NCI-H146 treated with DMSO at 0.1 percent for 48 hours (cell line): ENCODE measurements around the gene IQSEC2.

Experiments used
- DNase-seq: peaks from one replicate; lab custom pipeline; 2025; ENCODE audit not compliant: unreplicated experiment; lab: John Stamatoyannopoulos, UW

IQSEC2 gene

DNA sequence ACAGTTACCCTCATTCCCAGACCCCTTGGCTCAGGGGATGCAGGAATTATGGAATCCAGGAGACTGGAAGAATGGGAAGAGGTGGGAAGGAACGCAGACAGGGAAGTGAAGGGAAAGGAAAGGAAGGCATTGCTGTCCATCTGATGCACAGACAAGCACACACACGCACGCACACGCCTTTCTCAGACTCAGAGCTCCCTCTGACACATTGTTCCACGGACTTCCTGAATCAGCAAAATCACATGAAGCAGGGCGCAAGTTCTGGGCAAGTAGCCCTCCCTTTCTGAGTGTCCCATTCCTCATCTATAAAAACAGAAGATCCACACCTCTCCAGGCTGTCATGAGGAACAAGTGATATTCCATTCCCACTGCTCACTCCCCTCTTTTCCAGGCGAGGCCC lies 13.2 kb downstream of the IQSEC2 start:
- no peak for DNase-seq

DNA sequence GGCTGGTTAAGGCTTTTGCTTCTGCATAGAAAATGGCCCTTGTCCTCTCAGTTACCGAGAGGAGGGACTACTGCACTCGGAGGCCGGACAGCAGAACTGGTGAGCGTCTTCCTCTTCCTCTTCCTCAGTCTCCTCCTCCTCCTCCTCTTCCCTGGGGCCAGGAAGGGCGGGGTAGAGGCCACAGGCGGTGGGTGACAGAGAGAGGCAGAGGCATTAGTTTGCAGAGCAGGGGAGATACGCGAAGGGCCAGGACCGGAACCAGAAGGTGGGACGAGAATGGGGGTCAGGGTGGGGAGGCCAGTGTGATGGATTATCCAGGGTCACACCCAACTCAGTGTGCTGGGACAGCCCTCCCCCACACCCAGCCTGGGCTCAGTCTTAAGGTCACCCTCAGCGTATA lies 14.5 kb downstream of the IQSEC2 start:
- no peak for DNase-seq

DNA sequence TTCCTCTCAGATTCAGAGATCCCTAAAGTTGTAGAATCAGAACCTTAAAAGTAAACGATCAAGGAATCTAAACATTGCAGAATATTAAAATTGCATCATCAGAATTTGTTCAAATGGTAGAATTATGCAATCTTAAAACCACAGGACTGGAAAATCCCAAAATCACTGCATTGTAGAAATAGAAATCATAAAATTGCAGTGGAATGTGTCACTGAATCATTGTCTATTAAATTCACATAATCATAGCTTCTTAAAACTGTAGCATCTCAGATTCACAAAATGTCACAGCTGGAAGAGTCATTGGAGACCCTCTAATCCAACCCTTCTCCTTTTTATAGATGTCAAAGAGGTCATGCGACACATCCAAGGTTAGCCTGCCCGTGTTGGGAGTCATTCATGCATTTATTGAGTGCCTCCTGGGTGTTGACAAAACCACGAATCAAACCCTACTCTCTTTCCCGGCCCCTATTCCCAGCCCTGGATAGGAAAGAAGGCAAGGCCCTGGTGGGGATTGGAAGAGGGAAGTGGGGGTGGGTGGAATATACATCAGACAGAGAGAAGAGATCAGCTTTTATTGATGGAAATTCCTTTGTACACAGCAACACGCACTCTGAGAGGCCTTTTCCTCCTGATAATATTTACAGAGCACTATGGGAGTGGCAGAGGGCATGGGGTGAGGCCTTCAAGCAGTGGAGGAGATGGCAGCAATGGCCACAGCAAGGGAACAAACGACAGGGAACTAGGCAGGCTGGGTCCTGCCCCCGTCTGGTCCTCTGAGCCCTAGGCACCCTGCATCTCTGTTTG lies 15.4 kb downstream of the IQSEC2 start:
- no peak for DNase-seq

DNA sequence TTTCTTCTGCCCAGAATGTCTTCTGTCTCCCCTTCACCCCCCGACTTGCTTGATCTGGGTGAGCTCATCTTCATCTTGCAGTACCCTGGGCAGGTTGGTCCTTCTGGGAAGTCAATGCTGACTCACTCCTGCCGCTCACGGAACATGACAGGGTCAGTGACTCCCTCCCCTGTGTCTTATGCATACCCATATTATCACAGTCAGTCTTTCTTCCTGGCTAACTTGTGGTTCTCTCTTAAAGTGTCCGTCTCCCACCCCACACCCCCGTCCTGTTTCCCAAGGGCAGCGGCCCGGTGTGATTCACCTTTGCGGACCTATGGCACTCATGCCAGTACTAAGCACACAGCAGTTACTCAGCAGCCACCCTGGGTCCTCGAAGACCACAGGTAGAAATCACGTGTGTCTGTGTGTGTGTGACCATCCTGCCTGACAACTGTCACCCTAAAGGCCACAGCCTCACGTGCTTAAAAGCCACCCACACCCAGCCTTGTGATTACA lies 17.7 kb downstream of the IQSEC2 start:
- DNase-seq = no peak

DNA sequence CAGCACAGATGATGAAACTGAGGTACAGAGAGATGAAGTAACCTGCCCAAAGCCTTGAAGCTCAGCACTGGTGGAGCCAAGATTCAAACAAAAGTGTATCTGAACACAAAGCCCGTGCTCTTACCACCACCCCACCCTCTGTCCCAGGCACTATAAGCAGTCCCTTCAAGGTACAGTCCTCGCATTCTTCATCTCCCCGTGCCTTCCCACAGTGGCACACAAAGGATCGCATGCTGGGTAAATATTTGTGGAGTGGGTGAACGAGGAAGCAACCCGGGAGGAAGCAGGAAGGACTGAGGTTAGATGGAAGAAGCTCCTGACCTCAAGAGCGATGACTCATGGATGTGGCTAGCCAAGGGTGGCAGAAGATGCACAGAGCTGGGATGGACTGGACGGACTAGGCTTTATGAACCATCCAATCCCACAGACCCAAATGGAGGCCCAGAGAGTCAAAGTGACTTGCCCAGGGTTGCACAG lies 18.4 kb downstream of the IQSEC2 start:
- DNase-seq = no peak

DNA sequence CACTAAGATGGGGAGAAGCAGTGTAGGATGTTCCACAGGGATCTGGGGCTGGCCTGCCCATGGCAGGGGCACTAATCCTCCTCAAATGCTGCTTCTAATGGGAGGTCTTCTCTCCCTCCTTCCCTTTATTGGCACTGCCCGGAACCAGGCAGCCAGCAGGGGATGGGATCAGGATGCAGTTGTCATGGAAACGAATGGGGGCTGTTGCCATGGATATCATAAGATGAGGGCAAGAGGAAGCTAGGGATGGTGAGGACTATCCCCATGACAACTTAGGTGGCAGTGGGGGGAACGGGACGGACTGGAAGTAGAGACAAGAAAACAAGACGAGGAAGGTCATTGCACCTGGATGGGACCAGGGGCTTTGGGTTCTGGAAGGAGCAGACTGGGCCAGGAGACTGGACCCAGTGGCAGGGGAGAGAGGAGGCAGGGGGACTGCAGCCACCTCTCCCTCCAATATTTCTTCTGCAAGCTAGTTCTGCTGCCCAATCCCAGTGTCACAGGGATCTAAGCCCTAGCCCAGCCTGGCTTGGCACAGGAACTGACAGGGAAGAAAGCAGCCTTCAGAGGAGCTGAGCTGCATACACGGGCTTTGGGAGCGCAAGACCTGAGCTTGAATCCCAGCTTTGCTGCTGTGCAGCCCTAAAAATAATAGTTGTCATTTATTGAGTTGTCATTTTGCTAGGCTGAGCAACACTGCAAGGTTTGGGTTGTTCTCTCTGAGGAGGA lies 19.0 kb downstream of the IQSEC2 start:
- no peak for DNase-seq

DNA sequence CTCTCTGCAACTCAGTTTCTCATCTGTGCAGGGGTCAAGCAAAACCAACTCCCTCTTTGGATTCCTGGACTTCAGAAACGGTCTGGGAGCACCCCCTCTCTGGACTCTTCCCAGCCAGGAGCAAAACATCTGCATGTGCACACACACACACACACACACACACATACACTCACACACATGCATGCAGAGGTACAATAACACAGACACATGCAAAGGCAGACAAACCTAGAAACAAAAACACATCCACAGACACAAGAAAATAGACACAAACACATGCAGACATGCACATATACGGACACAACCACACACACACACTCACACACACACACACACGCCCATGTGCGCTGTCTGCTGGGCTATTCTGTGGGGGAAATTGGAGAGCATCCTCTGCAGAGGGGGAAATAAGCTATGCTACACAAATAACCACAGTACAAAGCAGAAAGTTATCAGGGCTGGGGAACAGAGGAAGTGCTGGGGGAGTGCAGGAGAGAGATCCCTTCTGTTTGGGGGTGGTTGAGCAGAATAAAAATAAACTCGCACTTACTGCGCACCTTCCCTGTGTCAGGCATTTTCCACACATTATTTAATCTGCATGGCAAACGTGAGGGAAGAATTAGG lies 19.9 kb downstream of the IQSEC2 start:
- no peak for DNase-seq

DNA sequence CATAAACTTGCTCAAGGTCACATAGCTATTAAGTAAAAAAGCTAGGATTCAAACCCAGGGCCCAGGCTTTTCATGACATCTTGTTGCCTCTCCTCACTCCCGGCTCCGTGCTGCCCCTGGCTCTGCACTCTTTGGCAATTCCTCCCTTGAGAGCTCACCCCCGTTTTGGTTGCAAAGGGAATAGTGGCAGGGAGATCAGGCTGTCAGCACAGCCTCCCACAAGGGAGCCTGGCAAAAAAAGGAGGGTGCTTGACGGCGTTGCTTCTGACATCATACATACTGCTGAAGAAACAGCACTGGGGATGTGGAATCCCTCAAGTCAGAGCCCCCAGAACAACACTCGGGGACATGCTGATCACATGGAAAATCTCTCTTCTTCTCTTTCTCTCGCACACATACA lies 20.5 kb downstream of the IQSEC2 start:
- no peak for DNase-seq

DNA sequence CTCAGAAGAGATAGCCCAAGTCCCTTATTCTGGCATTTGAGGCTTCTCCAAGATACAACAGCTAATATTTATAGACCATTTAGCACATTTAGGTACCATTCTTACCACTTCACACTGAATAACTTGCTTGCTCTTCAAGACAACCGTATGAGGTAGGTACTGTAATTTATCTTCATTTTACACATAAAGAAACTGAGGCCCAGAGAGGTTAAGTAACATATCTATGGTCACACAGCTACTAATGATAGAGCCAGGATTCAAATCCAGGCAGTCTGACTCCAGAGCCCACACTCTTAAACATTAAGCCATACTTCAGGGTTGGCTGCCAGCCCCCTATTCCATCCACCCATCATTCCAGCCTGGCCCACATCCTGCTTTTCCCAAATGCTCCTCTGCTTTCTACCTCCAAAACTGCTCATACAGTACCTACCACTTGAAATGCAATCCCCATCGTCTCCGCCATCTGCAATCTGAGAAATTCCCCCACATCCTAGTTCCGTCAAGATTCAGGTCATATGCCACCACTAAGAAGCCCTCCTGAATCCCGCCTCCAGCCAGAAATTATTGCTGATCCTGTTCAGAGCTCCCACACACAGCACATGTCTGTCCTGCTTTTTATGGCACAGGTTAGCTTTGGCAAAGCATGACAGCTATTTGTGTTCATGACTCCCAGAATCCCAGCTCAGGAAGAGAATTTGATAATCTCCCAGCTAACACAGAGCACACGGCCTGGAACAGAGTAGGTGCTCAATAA lies 23.5 kb downstream of the IQSEC2 start:
- DNase-seq = no peak

DNA sequence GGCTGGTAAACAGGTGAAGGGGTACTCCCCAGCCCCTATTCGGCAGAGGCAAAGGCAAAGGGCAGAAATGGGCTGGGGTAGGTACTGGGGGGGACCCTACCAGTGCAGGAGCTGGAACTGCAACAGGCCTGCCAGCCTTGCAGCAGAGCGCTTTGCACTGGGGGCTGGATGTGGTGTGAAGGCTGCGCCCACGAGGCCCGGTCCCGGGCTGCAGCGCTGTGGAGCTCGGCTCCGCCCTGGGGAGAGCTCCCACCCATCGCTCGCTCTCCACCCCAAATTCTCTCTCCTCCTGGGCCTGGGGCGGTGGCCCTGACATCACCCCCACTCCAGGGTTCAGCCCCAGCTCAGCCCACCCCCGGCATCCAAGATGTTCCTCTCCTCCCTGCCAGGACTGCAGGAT lies 24.2 kb downstream of the IQSEC2 start:
- DNase-seq = no peak

DNA sequence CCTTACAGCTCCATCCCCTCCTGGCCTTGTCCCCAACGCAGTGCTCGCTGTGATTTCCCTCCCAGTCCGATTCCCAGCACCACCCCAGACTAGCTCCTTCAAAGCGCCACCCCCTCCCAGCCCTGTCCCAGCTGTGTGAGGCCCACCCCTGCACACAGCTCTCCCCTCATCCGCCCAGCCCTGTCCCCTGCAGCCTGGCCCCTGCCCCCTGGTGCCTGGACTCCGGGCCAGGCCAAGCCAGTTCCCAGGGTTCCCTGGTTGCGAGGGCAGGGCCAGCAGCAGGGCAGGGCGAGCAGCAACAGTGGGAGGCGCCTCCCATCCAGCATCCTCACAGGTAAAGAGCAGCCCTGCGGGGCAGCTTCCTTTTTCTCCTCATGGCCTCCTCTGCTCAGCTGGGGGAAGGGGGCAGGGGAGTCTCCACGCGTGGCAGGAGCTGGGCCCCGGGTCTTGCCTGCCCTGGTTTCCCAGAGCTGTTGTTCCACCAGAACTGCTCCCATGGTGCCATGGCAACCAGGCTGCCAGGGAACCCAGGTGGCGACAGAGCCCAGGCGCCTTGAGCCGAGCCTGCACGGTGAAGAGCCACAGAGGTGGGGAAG lies 24.8 kb downstream of the IQSEC2 start:
- DNase-seq = peak; percentile 2

DNA sequence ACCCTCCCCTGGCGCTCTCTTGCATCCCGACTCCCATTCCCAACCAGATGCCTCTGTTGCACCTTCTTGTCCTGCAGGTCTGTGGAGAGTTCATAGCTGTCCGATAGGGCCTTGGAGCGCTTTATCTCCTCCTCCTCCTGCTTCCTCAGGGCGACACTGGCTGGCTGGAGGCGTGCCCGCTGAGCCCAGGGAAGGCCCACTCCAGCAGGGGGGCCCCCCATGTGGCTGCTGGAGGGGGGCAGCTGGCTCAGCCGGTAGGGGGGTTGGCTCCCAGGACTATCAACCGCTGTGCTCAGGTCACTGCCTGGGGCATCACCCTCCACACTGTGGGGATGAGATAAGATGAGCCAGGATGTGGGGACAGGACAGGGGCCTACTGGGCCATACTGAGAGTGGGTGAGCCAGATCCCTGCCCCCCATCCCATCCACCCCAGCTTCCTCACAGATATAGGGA lies 25.6 kb downstream of the IQSEC2 start:
- no peak for DNase-seq

DNA sequence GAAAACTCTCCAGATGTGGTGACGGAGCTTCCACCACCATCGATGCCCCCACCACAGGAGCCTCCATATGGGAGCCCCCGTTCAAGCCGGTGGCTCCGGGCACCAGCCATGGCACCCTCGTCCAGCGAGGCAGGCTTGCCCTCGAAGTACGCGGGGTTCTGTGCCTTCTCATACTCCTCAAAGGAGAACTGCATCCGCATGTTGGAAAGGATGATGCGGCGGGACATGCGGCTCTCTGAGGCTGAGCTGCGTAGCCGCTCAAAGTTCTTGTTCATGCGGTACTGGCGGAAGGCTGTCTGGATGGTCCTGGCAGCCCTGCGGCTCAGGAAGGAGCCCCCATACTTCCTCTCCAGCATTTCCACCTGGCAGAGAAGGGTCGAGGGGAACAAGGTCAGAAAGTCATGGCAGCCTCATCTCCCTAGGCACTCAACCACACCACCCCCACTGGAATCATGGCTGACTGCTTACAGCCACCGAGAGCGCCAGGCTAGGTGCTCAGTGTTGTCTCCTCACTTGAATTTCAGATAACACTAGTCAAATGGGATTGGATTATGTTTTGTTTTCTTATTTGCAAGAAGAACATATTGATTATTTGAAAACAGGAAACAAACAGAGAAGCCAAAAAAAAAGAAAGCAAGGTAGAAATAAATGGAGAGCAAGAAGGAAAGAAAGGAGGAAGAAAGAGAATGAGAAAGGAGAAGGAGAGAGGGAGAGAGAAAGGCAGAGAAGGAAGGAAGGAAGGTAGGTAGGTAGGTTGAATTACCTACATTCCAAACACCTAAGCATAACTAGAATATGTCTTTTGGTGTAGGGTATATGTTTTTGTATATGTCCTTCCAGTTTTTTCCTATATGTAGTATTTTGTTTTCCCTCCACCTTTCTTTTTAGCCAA lies 26.6 kb downstream of the IQSEC2 start:
- DNase-seq = no peak

DNA sequence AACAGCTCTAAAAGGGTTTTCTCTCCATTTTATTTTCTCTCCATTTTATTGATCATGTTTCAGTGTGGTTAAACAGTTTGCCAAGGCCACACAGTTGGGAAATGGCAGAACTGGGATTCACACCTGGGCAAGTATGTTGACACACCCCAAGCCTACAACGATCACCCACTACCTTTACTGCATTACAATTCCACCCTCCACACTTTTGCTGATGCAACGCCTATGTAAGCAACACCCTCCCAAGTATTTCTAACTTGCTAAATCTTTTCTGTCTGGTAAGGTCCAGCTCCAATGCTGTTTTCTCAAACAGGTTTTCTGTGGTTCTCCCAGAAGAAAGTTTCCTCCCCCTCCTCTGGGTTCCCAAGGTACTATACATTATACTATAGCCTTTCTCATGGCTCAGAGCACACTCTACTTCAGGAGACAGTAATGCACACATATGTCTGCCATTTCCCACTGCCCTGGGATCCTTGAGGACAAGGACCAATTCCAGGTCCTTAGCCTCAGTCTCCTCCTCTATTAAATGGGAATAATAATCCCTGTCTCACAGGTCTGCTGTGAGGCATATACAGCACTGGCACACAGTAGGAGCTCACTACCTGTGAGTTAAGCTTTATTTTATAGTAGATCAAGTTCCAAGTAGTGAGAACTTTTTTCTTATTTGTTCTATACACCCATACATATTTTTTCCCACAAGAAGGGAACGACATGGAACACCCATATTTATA lies 27.9 kb downstream of the IQSEC2 start:
- DNase-seq = no peak

DNA sequence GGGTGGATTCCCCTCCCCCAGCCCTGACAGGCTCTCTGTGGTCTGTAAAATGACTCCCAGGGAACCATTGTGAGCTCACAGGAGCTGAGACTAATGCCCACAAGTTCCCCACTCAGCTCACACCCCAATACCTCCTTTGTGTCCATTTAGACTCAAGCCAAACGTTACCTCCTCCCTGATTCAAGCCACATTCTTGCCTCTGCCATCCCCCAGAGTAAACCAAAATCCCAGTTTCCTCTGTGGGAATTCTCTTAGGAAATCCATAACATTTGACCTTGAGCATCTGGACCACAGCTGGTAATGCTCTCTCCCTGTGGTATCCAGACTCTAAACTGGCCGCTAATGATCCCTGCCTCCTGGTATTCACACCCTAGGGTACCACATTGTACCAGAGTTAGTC lies 30.1 kb downstream of the IQSEC2 start:
- DNase-seq = no peak

DNA sequence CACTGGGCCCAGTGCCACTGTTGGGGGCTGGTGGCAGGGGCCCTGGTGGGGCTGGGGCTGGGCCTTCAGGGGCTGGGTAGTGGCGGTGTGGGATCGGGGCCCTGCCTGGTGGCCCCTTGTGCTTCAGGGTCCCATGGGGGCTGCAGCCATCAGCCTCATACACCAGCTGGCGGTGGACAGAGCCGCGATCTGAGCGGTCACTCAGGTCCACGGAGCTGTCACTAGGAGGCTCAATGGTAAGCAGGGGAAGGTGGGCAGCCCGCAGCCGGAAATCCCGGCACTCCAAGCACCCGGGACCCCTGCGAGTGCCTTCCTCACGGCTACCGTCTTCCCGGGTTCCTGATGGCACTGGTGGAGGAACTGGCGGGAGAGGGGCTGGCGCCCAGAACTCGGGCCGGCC lies 30.8 kb downstream of the IQSEC2 start:
- no peak for DNase-seq

DNA sequence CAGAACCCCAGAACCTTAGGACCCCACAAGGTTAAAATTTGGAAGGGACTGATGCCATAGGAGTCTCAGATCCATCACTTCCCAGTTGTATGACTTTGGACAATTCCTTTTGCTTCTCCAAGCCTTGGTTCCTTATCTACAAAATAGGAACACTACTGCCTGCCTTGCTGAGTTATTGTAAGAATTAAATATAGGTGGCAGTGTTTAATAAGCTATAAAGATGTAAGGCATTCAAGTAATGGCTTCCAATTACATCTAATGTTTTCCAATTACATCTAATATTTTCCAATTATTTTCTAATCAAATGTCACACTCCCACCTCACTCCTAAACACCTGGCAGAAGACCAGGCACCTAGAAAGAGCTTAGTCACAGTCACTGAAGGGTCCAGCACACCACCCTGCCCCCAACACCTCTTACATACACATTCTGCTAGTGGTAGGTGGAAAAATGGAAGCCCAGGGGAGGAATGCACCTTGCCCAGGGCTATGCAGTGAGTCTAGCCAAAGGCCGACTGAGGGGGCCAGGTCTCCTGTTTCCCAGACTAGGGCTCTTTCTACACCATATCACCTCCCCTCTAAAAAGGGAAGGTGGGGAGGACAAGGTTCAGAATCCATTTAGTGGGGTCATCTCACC lies 31.9 kb downstream of the IQSEC2 start:
- DNase-seq = no peak

DNA sequence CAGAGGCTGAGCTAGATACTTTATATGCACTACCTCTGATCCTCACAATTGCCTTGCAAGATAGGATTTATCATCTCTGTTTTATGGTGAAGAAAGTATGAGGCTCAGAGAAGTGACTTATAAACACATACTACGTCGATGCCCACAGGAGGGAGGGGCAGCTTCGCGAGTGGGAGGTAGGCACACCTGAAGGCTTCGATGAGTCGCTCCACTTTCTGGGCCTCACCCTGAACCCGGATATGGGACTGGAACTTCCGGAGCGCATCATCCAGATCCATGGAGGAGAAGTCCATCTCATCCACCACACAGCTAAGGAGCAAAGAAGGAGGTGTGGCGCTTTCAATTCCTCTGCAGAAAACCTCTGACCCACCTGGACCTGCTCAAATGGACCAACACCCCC lies 33.5 kb downstream of the IQSEC2 start:
- no peak for DNase-seq

DNA sequence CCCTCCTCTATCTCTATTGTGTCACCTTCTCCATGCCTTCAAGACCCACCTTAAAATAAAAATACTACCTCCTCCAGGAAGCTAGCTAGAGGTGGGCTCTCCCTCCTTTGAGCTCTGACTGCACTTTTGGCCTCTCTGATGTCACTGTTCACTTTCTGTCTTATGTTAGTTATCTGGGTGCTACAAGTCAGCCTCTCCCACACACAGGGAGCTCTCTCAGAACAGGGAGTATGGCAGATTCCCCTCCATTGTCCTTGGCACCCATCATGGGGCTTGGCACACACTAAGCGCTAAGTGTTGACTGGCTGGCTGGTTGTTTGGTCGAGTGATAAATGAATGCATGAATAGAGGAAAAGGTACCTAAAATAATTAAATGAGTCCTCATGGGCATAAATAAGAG lies 35.2 kb downstream of the IQSEC2 start:
- DNase-seq = no peak
